A204.1 (cell line): ENCODE data around the gene CMYA5.
"Not testable (repeated sequence)": the region's sequence is repeated elsewhere in the genome, so short reads cannot be mapped to it uniquely, and the experiment has no call there.

ENCODE experiments used
- FAIRE-seq: peaks from 2 replicates; lab custom pipeline; 2012; peaks lifted over from hg19 to GRCh38; lab: Jason Lieb, UNC

Gene CMYA5

GRCh38 chr5:79703381-79703645 is 13.7 kb downstream of the CMYA5 start:
- FAIRE-seq = no peak

- no peak for FAIRE-seq
Observed at GRCh38 chr5:79704553-79704952, 14.9 kb downstream of the CMYA5 start.

DNA sequence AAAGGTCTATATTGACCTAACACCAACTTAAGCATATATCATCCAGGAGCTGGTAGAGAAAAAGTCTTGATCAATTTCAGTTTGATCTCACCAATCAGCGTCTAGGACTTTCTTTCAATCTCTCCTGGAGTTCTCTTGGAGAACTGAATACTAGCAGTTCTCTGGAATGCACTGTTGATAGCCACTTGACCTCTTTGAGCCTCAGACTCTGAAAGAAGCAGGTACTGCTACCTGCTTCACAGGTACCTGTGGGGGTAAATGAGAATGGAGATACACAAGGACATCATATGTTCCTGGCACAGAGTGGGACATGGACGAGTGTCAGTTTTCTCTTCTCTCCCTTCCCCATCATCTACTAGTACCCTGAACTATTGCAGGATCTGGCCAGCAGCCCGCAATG is 16.0 kb downstream of the CMYA5 start:
- FAIRE-seq = no peak

- not testable (repeated sequence) for FAIRE-seq
Observed at GRCh38 chr5:79706317-79706716, 16.7 kb downstream of the CMYA5 start.

GRCh38 chr5:79707535-79707934 is 17.9 kb downstream of the CMYA5 start:
- FAIRE-seq = no peak

DNA sequence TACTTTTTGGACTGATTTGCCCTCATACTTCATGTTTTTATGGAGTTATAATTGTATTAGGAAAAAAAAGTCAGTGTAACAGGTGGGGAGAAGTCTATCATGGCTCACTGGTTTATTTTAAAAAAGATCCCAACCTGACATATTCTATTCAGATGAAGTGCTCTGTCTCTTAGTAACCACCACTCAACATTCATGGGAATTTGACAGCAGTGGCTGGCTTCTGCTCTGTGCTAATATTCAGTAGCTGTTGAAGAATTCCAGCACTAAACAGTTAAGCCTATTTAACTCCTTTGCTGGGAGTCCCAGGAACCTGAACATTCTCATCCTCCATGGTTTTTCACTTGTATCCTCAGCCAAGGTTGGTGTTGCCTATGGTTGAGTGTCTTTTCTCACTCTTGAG is 23.1 kb downstream of the CMYA5 start:
- FAIRE-seq = no peak

- no peak for FAIRE-seq
Observed at GRCh38 chr5:79713727-79714126, 24.1 kb downstream of the CMYA5 start.

GRCh38 chr5:79716839-79717238 is 27.2 kb downstream of the CMYA5 start:
- FAIRE-seq = no peak

DNA sequence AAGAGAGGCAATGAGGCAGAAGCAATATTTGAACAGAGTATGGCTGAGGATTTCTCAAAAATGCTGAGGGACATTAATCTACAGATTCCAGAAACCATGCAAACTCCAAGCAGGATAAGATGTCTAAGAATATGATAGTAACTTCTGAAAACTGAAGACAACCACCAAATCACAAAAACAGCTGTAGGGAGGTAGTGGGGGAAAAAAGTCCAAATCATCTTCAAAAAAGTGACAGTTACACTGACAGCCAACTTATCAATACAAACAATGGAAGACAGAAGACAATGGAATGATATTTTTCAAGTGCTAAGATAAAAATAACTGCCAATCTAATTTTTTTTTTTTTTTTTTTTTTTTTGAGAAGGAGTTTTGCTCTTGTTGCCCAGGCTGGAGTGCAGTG is 30.5 kb downstream of the CMYA5 start:
- no peak for FAIRE-seq

DNA sequence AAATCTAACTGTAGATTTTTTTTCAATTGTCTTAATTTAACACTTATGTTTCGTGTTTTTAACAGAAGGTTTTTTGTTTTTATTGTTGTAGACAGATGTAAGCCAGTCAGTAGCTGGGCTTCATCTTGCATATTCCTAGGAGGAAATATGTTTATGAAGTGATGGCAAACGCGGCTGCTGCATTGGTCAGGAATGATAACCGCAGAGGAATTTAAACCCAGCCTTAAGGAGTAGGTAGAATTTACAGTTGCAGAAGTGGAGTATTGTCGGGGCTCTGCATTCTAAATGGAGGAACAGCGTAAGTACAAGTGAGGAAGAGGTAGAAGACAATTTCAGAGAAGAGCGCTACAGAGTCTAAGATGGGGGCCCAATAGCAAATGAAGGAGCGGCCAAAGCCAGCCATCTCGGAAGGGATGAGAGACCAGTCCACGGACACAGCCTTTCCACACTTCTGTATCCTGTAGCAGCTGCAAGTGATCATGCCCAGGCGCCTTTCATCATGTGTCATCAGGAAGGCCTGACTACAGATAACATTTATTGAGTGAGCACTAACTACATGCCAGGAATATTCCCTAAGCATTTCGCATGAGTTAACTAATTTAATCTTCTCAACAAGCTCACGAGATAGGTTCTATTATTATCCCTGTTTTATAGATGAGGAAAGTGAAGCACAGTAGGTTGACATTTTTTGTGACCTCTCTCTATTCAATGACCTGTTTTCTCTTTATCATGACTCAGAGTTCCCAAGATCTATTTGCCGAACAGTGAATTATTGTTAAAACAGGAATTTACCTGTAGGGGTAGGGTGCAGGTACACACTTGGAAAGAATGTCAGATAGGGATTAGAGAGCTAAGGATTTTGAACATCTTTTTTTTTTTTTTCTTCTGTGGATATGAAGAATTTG is 38.1 kb downstream of the CMYA5 start:
- FAIRE-seq = no peak

- no peak for FAIRE-seq
Observed at GRCh38 chr5:79728396-79728795, 38.8 kb downstream of the CMYA5 start.

GRCh38 chr5:79729679-79730078 is 40.0 kb downstream of the CMYA5 start:
- FAIRE-seq = no peak

GRCh38 chr5:79730564-79730963 is 40.9 kb downstream of the CMYA5 start:
- FAIRE-seq = no peak

DNA sequence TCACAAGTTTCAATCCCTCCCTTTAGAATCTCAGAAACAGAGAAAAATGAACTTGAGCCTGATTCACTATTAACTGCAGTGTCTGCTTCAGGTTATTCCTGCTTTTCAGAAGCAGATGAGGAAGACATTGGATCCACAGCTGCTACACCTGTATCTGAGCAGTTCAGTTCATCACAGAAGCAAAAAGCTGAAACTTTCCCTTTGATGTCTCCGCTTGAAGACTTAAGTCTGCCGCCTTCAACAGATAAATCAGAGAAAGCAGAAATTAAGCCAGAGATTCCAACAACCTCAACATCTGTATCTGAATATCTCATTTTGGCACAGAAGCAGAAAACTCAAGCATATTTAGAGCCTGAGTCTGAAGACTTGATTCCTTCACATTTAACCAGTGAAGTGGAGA is 42.1 kb downstream of the CMYA5 start:
- no peak for FAIRE-seq

DNA sequence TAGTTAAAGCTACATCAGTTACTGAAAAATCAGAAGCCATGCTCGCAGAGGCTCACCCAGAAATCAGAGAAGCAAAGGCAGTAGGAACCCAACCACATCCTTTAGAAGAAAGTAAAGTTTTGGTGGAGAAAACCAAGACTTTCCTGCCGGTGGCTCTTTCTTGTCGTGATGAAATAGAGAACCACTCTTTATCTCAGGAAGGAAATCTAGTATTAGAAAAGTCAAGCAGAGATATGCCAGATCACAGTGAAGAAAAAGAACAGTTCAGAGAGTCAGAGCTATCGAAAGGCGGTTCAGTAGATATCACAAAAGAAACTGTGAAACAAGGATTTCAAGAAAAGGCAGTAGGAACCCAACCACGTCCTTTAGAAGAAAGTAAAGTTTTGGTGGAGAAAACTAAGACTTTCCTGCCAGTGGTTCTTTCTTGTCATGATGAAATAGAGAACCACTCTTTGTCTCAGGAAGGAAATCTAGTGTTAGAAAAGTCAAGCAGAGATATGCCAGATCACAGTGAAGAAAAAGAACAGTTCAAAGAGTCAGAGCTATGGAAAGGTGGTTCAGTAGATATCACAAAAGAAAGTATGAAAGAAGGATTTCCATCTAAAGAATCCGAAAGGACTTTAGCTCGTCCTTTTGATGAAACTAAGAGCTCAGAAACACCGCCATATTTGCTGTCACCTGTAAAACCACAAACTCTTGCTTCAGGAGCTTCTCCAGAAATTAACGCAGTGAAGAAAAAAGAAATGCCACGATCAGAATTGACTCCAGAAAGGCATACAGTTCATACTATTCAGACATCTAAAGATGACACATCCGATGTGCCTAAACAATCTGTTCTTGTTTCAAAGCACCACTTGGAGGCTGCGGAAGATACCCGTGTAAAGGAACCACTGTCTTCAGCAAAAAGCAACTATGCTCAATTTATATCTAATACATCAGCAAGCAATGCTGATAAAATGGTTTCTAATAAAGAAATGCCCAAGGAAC is 47.2 kb downstream of the CMYA5 start:
- FAIRE-seq = no peak

DNA sequence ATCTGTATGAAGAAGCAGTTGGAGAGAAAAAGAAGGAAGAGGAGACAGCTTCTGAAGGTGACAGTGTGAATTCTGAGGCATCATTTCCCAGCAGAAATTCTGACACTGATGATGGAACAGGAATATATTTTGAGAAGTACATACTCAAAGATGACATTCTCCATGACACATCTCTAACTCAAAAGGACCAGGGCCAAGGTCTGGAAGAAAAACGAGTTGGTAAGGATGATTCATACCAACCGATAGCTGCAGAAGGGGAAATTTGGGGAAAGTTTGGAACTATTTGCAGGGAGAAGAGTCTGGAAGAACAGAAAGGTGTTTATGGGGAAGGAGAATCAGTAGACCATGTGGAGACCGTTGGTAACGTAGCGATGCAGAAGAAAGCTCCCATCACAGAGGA is 48.7 kb downstream of the CMYA5 start:
- FAIRE-seq = no peak

DNA sequence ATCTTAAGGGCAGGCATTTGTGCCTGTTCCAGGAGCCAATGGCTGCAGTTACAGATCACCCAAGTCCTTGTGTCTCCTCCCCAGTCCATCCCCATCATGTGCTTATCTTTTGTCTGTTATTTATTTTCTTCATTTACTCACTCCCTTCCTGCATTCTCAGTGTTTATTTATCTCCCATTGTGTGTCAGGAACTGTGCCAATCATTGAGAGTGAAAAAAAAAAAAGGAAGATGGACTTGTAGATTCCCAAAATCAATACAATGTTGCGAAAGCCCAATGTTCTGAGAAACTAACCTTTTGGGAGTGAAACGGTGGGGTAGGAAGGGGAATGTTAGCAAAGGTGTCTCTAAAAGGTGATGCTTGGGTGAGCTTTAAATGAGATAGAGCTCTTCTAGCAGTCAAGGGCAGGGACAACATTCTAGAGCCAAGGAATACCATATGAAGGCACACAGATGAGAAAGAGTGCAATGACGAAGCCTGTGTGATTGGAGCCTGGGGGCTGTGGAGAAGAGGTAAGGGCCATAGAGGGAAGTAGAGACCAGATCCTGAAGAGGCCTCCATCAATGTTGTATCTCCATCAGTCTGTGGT is 53.0 kb downstream of the CMYA5 start:
- no peak for FAIRE-seq

- no peak for FAIRE-seq
Observed at GRCh38 chr5:79743846-79744605, 54.4 kb downstream of the CMYA5 start.

- FAIRE-seq = no peak
Observed at GRCh38 chr5:79745255-79745654, 55.6 kb downstream of the CMYA5 start.

DNA sequence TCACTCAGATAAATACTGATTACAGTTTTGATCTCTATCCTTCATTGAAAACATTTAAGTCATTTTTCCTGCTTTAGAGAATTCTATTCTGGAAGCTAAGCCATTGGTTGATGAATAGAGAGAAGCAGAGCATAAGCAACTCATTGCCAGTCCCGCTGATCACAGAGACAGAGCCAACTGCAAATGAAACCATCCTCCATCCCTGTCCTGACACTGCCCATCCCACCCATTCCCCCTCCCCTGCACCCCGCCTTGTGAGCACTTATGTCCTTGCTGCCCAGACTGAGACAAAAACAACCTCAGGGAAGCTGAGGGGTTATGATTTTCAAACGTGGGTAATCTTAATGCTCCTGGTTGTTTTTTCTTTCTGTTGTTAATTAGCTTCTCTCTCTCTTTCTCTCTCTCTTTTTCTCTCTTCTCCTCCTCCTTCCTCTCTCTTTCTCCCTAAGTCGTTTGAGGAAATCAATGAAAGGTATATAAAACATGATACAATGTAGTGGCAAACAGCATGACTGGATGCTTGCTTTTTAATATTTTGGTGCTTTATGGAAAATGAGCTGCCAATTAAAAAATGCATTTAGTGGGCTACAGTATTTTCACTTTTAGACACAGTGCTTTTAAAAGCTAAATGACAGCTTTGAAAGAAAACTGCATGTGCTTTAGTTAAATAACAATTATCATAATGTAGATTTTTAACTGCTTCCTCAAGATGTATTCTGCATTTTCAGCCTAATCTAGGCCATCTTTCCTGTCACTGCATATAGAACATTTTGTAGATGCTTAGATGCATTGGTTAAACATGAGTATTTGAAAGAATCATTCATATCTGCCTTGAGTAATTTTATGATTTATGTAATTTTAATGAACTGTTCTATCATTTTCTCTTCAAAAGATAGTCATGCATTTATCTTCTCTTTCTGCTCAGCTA is 57.3 kb downstream of the CMYA5 start:
- FAIRE-seq = no peak
